Measurements from ENCODE around the gene KCNJ6.

DNA sequence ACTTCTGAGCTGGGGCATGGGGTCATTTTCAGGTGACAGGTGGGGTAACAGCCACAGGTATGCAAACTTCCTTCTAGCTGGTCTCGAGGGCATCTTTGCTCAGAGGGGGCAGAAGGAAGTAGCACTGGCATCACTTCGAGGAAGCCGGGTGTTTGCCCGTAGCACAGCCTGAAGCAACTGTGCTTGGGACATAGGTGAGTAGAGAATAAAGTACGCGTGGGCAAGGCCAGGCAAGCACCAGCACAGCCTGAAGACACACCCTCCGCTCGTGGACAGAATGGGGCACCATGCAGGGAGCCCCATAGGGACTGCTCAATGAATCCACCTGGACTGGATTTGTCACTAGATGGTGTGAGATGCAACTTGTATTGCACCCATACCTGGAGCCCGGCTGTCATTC is 167.1 kb downstream of the KCNJ6 start:
- no peak for TF ChIP-seq POLR2A (IDR thresholded peaks at IDR 0.05)
- TF ChIP-seq, protein P1, sequence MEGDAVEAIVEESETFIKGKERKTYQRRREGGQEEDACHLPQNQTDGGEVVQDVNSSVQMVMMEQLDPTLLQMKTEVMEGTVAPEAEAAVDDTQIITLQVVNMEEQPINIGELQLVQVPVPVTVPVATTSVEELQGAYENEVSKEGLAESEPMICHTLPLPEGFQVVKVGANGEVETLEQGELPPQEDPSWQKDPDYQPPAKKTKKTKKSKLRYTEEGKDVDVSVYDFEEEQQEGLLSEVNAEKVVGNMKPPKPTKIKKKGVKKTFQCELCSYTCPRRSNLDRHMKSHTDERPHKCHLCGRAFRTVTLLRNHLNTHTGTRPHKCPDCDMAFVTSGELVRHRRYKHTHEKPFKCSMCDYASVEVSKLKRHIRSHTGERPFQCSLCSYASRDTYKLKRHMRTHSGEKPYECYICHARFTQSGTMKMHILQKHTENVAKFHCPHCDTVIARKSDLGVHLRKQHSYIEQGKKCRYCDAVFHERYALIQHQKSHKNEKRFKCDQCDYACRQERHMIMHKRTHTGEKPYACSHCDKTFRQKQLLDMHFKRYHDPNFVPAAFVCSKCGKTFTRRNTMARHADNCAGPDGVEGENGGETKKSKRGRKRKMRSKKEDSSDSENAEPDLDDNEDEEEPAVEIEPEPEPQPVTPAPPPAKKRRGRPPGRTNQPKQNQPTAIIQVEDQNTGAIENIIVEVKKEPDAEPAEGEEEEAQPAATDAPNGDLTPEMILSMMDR (IDR thresholded peaks at IDR 0.05): no peak

Measured in uterus (tissue), 2 donors.